K562 (cell line): ENCODE data around the gene LSM8. TPM values are rescaled to one million over a fixed set of nuclear protein-coding genes. Genes with fewer than 3 reads are reported as not detected.

Source experiments
- ATAC-seq: fragments of 200-7000 bp; cut with Tn5 transposase; 3 replicates; pipeline ENCODE4 v1.9.1; 2020; ENCODE audit warnings: moderate library complexity
- BruUV-seq: library from RNA; stranded (reverse); fragments of 400-500 nt; replicated peaks from 2 replicates; lab custom pipeline; 2021; lab: Mats Ljungman, UMichigan
- CTCF ChIA-PET: fragments of 300-600 bp; formaldehyde crosslinking; extraction: SDS; loops from one replicate; lab custom pipeline; 2021; ENCODE audit warnings: low intra/inter-chr PET ratio; lab: Yijun Ruan, JAX
- POLR2A ChIA-PET: fragments of 300-600, 350-650 bp; sonication (Branson Sonifier 250); formaldehyde crosslinking; extraction: SDS; loops from one replicate; lab custom pipeline; 2021; ENCODE audit warnings: antibody characterized with exemption, inconsistent platforms; lab: Yijun Ruan, JAX
- DNase-seq, 4 experiments: peaks; one replicate each; pipeline versions ENCODE4 v3.0.0 to v3.0.0-alpha.2; 2011 to 2018; ENCODE audit warnings: low spot score in 3 of 4, mixed read lengths in 3 of 4; ENCODE audit errors: extremely low read depth in 1 of 4
- FAIRE-seq: peaks from 2 replicates; lab custom pipeline; 2011; peaks lifted over from hg19 to GRCh38; lab: Jason Lieb, UNC
- H2AFZ ChIP-seq: 2 replicates; pipeline ENCODE4 v1.6.0; 2011; ENCODE audit warnings: low read depth, low read length, control low read depth, inconsistent platforms
- H3K27ac ChIP-seq: fragments of 200-600 bp; 3 replicates; pipeline ENCODE4 v1.8.0; 2011; ENCODE audit warnings: low read depth, mild to moderate bottlenecking, control low read depth, inconsistent platforms, low read length, moderate library complexity, mixed read lengths; ENCODE audit errors: extremely low read depth
- H3K27me3 ChIP-seq, 2 experiments: fragments of 300-600 bp in 1 of 2; 2 replicates in 1 of 2; 3 replicates in 1 of 2; pipeline versions ENCODE4 v1.6.0 to v1.8.0; 2011; ENCODE audit warnings: inconsistent platforms in 2 of 2, low read length in 2 of 2, mild to moderate bottlenecking in 1 of 2, mixed read lengths in 1 of 2, moderate library complexity in 1 of 2; ENCODE audit not compliant: control insufficient read depth in 2 of 2, insufficient read depth in 2 of 2
- H3K36me3 ChIP-seq: fragments of 300-600 bp; 3 replicates; pipeline ENCODE4 v1.8.0; 2011; ENCODE audit warnings: mild to moderate bottlenecking, low read length, inconsistent platforms; ENCODE audit not compliant: control insufficient read depth, insufficient read depth
- H3K4me1 ChIP-seq, 2 experiments: fragments of 200-600 bp in 1 of 2; replicated peaks in 1 of 2; 2 replicates in 1 of 2; 3 replicates in 1 of 2; pipeline versions ENCODE4 v1.5.1 to v1.8.0; 2011; ENCODE audit warnings: inconsistent platforms in 2 of 2, low read length in 2 of 2, mild to moderate bottlenecking in 1 of 2, mixed read lengths in 1 of 2, moderate library complexity in 1 of 2; ENCODE audit not compliant: control insufficient read depth in 2 of 2, insufficient read depth in 2 of 2
- H3K4me2 ChIP-seq: 2 replicates; pipeline ENCODE4 v1.6.1; 2011; ENCODE audit warnings: low read length, control low read depth, inconsistent platforms, mixed read lengths; ENCODE audit not compliant: insufficient read depth
- H3K4me3 ChIP-seq: fragments of 200-600 bp; sonication (generic), shearing (Covaris generic); 2 replicates; pipeline ENCODE4 v1.5.1; 2016; ENCODE audit warnings: control low read depth, inconsistent platforms
- H3K79me2 ChIP-seq: fragments of 200-600 bp; 3 replicates; pipeline ENCODE4 v1.8.0; 2011; ENCODE audit warnings: low read length, inconsistent platforms; ENCODE audit not compliant: control insufficient read depth, insufficient read depth
- H3K9ac ChIP-seq, 2 experiments: 2 replicates each; pipeline versions ENCODE4 v1.6.0 to v1.6.1; 2011; ENCODE audit warnings: low read depth in 2 of 2, low read length in 2 of 2, control low read depth in 1 of 2, inconsistent platforms in 1 of 2, mild to moderate bottlenecking in 1 of 2, mixed read lengths in 1 of 2; ENCODE audit not compliant: insufficient read depth in 1 of 2
- H3K9me1 ChIP-seq: one replicate; pipeline ENCODE4 v1.6.0; 2011; ENCODE audit warnings: inconsistent platforms, mild to moderate bottlenecking, low read length, moderate library complexity; ENCODE audit not compliant: control insufficient read depth, insufficient read depth
- H3K9me3 ChIP-seq: replicated peaks from 2 replicates; pipeline ENCODE4 v1.5.1; 2011; ENCODE audit warnings: low read depth, low read length, inconsistent platforms; ENCODE audit not compliant: control insufficient read depth, insufficient read depth
- H4K20me1 ChIP-seq: replicated peaks from 2 replicates; pipeline ENCODE4 v1.6.1; 2011; ENCODE audit warnings: low read length, inconsistent platforms, mixed read lengths; ENCODE audit not compliant: control insufficient read depth, insufficient read depth
- CBFA2T3 ChIP-seq: fragments of 450-650 bp; IDR thresholded peaks from 2 replicates; pipeline ENCODE4 v1.6.1; 2017
- EP400 ChIP-seq: fragments of 450-650 bp; IDR thresholded peaks from 2 replicates; pipeline ENCODE4 v1.6.1; 2017; ENCODE audit warnings: antibody characterized with exemption, mild to moderate bottlenecking, moderate library complexity
- GTF2A2 ChIP-seq: IDR thresholded peaks from 2 replicates; pipeline ENCODE4 v1.6.1; 2016; ENCODE audit warnings: mild to moderate bottlenecking, missing genetic modification characterization, missing compliant biosample characterization
- JUN ChIP-seq, 2 experiments: sonication (generic) in 1 of 2; formaldehyde crosslinking in 1 of 2; IDR thresholded peaks; 2 replicates each; pipeline versions ENCODE4 v1.6.1 to v1.8.0; 2012 to 2022; ENCODE audit warnings: borderline replicate concordance in 2 of 2, mild to moderate bottlenecking in 2 of 2, improper control_type of control experiment in 1 of 2, low read depth in 1 of 2, low read length in 1 of 2, missing genetic modification reagents in 1 of 2
- KDM1A ChIP-seq, 2 experiments: fragments of 450-650 bp; IDR thresholded peaks; 2 replicates each; pipeline ENCODE4 v1.6.1; 2016; ENCODE audit warnings: mild to moderate bottlenecking in 2 of 2
- KDM2B ChIP-seq: fragments of 250-450 bp; sonication (Bioruptor Pico); IDR thresholded peaks from 2 replicates; pipeline ENCODE4 v1.8.0; 2021; ENCODE audit warnings: mild to moderate bottlenecking, moderate library complexity
- MED1 ChIP-seq: sonication (generic); formaldehyde crosslinking; IDR thresholded peaks from 2 replicates; pipeline ENCODE4 v1.8.1; 2023; ENCODE audit warnings: missing genetic modification reagents, borderline replicate concordance
- MIER1 ChIP-seq: fragments of 450-650 bp; IDR thresholded peaks from 2 replicates; pipeline ENCODE4 v1.6.1; 2016; ENCODE audit warnings: antibody characterized with exemption, mild to moderate bottlenecking, low read depth
- NR2F6 ChIP-seq: fragments of 450-650 bp; formaldehyde crosslinking; IDR thresholded peaks from 2 replicates; pipeline ENCODE4 v1.4.0; 2020; ENCODE audit warnings: mild to moderate bottlenecking
- POLR2A ChIP-seq: fragments of 450-650 bp; conservative IDR thresholded peaks from 2 replicates; pipeline ENCODE4 v1.6.1; 2016
- TARDBP ChIP-seq: fragments of 450-650 bp; IDR thresholded peaks from 2 replicates; pipeline ENCODE4 v1.6.1; 2016
- ZFX ChIP-seq: sonication (generic); formaldehyde crosslinking; IDR thresholded peaks from 2 replicates; pipeline ENCODE4 v1.8.0; 2022; ENCODE audit warnings: mild to moderate bottlenecking, missing genetic modification reagents, moderate library complexity
- ZNF197 ChIP-seq: fragments of 200-800 bp; sonication (Bioruptor generic); IDR thresholded peaks from 2 replicates; pipeline ENCODE4 v1.6.1; 2016; ENCODE audit warnings: low read depth, missing genetic modification characterization, missing compliant biosample characterization
- ZNF384 ChIP-seq: IDR thresholded peaks from 2 replicates; pipeline ENCODE4 v1.6.1; 2012; ENCODE audit warnings: low read depth, low read length, improper control_type of control experiment
- ZNF668 ChIP-seq: fragments of 250-450 bp; sonication (Bioruptor Pico); IDR thresholded peaks from 2 replicates; pipeline ENCODE4 v1.8.0; 2022; ENCODE audit warnings: mild to moderate bottlenecking, inconsistent platforms
- ZNF778 ChIP-seq: fragments of 450-650 bp; formaldehyde crosslinking; IDR thresholded peaks from 2 replicates; pipeline ENCODE4 v1.4.0; 2020; ENCODE audit warnings: mild to moderate bottlenecking, moderate library complexity
- ZNF785 ChIP-seq: fragments of 250-450 bp; sonication (Bioruptor Pico); IDR thresholded peaks from 2 replicates; pipeline ENCODE4 v1.4.0; 2020; ENCODE audit warnings: mild to moderate bottlenecking
- WGBS: fragments of 100-300 bp; shearing (Covaris generic); methylation state at CpG from one replicate; pipeline ENCODE4 v1.1.6; 2016; ENCODE audit warnings: low coverage, mixed read lengths; ENCODE audit not compliant: insufficient coverage; ENCODE audit errors: missing lambda C conversion rate; 5-methylcytosine and 5-hydroxymethylcytosine counted together
- in situ Hi-C: fragments of 300-500 bp; cut with MboI; formaldehyde crosslinking; loops from 4 replicates; pipeline ENCODE4 v1.15.0; 2018; ENCODE audit warnings: inconsistent platforms, mixed read lengths
- intact Hi-C: fragments of 100-400 bp; cut with micrococcal nuclease; formaldehyde crosslinking; loops from 2 replicates; pipeline ENCODE4 v1.14.2; 2022
- polyA plus RNA-seq, 8 experiments: library from polyadenylated mRNA; depleted of rRNA in 4 of 8; stranded (reverse) in 5 of 8; unstranded in 3 of 8; fragments of >200 nt; fragmentation: Nextera tagmentation in 2 of 8; fragmentation: Illumina TruSeq in 1 of 8; extraction: Ambion mirVana in 2 of 8; extraction: Trizol in 1 of 8; gene quantifications; 2 replicates each; pipeline versions ENCODE4 v1.2.1 to v1.2.3, GENCODE V29; 2011 to 2014; ENCODE audit warnings: inconsistent platforms in 1 of 8, missing spikeins in 1 of 8
- total RNA-seq, 7 experiments: library from RNA; depleted of rRNA in 6 of 7; stranded (reverse); fragments of >200 nt in 6 of 7; fragmentation: Illumina TruSeq in 2 of 7; extraction: Trizol in 2 of 7; gene quantifications; 2 replicates each; pipeline versions ENCODE4 v1.2.1 to v1.2.3, GENCODE V29; 2011 to 2021; ENCODE audit warnings: low replicate concordance in 1 of 7
- TF ChIP-seq, protein P1 (sequence below): fragments of 150-350 bp; conservative IDR thresholded peaks from 2 replicates; pipeline ENCODE4 v1.6.1; 2014; ENCODE audit warnings: low read length
- TF ChIP-seq, protein P2 (sequence below): fragments of 450-650 bp; formaldehyde crosslinking; IDR thresholded peaks from 2 replicates; pipeline ENCODE4 v1.4.0; 2022; ENCODE audit warnings: missing genetic modification characterization
- TF ChIP-seq, protein P3 (sequence below): sonication (generic); formaldehyde crosslinking; IDR thresholded peaks from 2 replicates; pipeline ENCODE4 v1.8.1; 2023; ENCODE audit warnings: mild to moderate bottlenecking, missing genetic modification reagents

LSM8 gene
- total and polyA plus RNA-seq, 9 of the 15 experiments (the other 6 are each of a cell fraction or from before 2014, with no cell fraction given), result 81.5 to 340 (median 180) TPM

DNA sequence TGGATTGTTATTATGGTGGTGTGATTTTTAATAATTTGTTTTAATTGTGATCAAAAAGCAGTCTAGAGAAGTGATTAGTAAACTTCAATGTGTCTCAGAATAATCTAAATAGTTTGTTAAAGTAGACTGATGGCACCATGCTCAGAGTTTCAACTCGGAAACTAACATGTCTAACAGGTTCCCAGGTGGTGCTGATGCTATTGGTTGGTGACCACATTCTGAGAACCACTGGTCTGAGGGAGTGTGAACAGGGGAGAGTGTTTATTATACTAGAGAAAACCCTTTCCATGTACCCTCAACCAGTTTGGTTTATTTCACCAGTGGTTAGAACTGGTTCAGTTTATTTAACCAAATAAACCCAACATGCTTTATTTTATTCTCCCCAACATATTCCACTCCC, 42.0 kb upstream of the LSM8 start (continued):
- TF ChIP-seq ZNF785 (CRISPR knock-in tag), result no peak
- TF ChIP-seq ZNF197, result no peak
- TF ChIP-seq KDM1A (IDR thresholded peaks at IDR 0.05), result no peak

DNA sequence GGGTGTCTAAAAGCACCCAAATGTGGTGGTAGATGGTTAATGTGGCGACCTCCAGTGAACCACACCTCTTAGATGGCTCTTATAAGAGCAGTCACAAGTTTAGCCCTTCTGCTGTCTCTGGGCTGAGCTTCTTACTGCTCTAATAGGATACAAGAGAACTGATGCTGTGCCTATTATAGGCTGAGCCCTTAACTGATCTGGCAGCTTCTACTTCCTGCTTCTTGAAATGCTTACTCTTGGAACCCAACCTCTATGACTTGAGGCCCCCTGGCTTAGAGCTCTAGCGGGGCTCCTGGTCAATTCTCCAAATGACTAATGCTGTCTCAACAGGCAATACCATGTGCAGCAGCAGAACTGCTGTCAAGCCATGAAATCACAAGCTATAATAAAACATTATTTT, 35.0 kb upstream of the LSM8 start:
- Histone ChIP-seq H3K4me1 (no peaks in the 10 kb centered on the region), H4K20me1 (no peaks in the 10 kb centered on the region), H3K9me1 (no peaks in the 10 kb centered on the region), H3K79me2 (no peaks in the 10 kb centered on the region), H3K27ac (no peak overlapping the region), H3K4me3 (no peak overlapping the region), H2AFZ (no peak overlapping the region), H3K9ac (no peak overlapping the region), H3K36me3 (no peaks in the 10 kb centered on the region), H3K4me2 (no peak overlapping the region), H3K9me3 (no peaks in the 10 kb centered on the region), H3K27me3 (no peaks in the 10 kb centered on the region)
- in situ Hi-C loops (no loop called here), intact Hi-C loops (no loop called here)
- CTCF ChIA-PET, result no interaction called here
- FAIRE-seq, result no peak
- POLR2A ChIA-PET, result no interaction called here
- peak; percentile 55 for ATAC-seq
- no TSS peak for BruUV-seq
- 2% methylated on average over 2 of the region's 2 CpGs for WGBS
- peak in 1 of 4 experiments; percentile 6 for DNase-seq
- TF ChIP-seq ZNF384 (no peak), ZFX (CRISPR knock-in tag) (no peak), CBFA2T3 (no peak), NR2F6 (no peak), GTF2A2 (no peak), EP400 (no peak), JUN (IDR thresholded peaks at IDR 0.05; ENCODE audit: borderline replicate concordance, low read depth, low read length) (no peak), JUN (CRISPR knock-in tag; IDR thresholded peaks at IDR 0.05; ENCODE audit: borderline replicate concordance) (no peak), ZNF668 (CRISPR knock-in tag) (no peak), MIER1 (no peak), TARDBP (no peak), POLR2A (no peak), ZNF778 (CRISPR knock-in tag) (no peak), KDM2B (CRISPR knock-in tag) (no peak), MED1 (CRISPR knock-in tag) (no peak)
- TF ChIP-seq, protein P1, sequence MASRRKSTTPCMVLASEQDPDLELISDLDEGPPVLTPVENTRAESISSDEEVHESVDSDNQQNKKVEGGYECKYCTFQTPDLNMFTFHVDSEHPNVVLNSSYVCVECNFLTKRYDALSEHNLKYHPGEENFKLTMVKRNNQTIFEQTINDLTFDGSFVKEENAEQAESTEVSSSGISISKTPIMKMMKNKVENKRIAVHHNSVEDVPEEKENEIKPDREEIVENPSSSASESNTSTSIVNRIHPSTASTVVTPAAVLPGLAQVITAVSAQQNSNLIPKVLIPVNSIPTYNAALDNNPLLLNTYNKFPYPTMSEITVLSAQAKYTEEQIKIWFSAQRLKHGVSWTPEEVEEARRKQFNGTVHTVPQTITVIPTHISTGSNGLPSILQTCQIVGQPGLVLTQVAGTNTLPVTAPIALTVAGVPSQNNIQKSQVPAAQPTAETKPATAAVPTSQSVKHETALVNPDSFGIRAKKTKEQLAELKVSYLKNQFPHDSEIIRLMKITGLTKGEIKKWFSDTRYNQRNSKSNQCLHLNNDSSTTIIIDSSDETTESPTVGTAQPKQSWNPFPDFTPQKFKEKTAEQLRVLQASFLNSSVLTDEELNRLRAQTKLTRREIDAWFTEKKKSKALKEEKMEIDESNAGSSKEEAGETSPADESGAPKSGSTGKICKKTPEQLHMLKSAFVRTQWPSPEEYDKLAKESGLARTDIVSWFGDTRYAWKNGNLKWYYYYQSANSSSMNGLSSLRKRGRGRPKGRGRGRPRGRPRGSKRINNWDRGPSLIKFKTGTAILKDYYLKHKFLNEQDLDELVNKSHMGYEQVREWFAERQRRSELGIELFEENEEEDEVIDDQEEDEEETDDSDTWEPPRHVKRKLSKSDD, result no peak
- TF ChIP-seq, protein P2, sequence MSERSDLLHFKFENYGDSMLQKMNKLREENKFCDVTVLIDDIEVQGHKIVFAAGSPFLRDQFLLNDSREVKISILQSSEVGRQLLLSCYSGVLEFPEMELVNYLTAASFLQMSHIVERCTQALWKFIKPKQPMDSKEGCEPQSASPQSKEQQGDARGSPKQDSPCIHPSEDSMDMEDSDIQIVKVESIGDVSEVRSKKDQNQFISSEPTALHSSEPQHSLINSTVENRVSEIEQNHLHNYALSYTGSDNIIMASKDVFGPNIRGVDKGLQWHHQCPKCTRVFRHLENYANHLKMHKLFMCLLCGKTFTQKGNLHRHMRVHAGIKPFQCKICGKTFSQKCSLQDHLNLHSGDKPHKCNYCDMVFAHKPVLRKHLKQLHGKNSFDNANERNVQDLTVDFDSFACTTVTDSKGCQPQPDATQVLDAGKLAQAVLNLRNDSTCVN (CRISPR knock-in tag), result no peak
- TF ChIP-seq, protein P3, sequence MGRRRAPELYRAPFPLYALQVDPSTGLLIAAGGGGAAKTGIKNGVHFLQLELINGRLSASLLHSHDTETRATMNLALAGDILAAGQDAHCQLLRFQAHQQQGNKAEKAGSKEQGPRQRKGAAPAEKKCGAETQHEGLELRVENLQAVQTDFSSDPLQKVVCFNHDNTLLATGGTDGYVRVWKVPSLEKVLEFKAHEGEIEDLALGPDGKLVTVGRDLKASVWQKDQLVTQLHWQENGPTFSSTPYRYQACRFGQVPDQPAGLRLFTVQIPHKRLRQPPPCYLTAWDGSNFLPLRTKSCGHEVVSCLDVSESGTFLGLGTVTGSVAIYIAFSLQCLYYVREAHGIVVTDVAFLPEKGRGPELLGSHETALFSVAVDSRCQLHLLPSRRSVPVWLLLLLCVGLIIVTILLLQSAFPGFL (CRISPR knock-in tag), result no peak
